ENCODE data around the gene EPHX1. TPM values are rescaled to one million over a fixed set of nuclear protein-coding genes. Genes with fewer than 3 reads are reported as not detected.

Gene EPHX1
- total and polyA plus RNA-seq, 4 donors = 93.8 to 1,448 (median 204) TPM

DNA sequence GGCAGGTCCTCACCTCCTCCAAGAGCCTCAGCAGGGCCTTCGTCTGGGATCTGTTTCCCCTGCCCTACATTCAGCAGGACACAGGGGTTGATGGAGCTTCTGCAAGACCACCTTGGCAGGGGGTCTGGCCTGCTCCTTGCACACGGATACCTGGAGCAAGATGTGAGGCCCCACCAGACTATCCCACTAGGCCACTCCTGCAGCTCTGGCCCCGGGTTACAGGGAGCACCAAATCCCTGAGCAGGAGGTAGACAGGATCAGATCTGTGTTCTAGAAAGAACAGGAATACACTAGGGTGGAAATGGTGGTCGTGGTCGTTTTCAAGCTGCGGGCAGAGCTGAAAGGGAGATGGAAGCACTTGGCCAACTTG is 33.5 kb downstream of the EPHX1 start:
- H3K36me3 ChIP-seq (ENCODE audit: control insufficient read depth in 4 of 4, insufficient read depth in 3 of 4, low read depth in 1 of 4, low read length in 3 of 4) = peaks cover 18 to 73% (median 47%) of the 10 kb centered on the region in 4 donors
- H3K27ac ChIP-seq (ENCODE audit: low read depth in 1 of 2, low read length in 2 of 2) = no peak overlapping the region
- no peaks in the 10 kb centered on the region for H3K27me3 ChIP-seq (ENCODE audit: control insufficient read depth in 4 of 4, insufficient read depth in 4 of 4, low read length in 3 of 4)
- H3K4me3 ChIP-seq (ENCODE audit: low read depth in 1 of 3, low read length in 3 of 3) = no peak overlapping the region
- no peaks in the 10 kb centered on the region for H3K4me1 ChIP-seq (ENCODE audit: control insufficient read depth in 4 of 4, insufficient read depth in 4 of 4, low read length in 3 of 4)
- WGBS = 85% methylated on average over 6 of the region's 6 CpGs
- H3K9me3 ChIP-seq (ENCODE audit: control insufficient read depth in 4 of 4, low read length in 3 of 4) = no peaks in the 10 kb centered on the region
- no peak for DNase-seq (ENCODE audit: low spot score)
- H3K9ac ChIP-seq (ENCODE audit: low read depth in 1 of 2, low read length in 2 of 2) = no peak overlapping the region
- TF ChIP-seq YY1 (IDR thresholded peaks at IDR 0.05) (no peak), HNF4G (IDR thresholded peaks at IDR 0.05) (no peak), RAD21 (IDR thresholded peaks at IDR 0.05) (no peak)

GRCh38 chr1:225844236-225845061 is 34.5 kb downstream of the EPHX1 start:
- WGBS = 71% methylated on average over 18 of the region's 18 CpGs
- Histone ChIP-seq H3K4me3 (ENCODE audit: low read depth in 1 of 3, low read length in 3 of 3) (no peak overlapping the region), H3K27me3 (ENCODE audit: control insufficient read depth in 4 of 4, insufficient read depth in 4 of 4, low read length in 3 of 4) (no peaks in the 10 kb centered on the region), H3K9me3 (ENCODE audit: control insufficient read depth in 4 of 4, low read length in 3 of 4) (no peaks in the 10 kb centered on the region), H3K27ac (ENCODE audit: low read depth in 1 of 2, low read length in 2 of 2) (peak overlapping the region in 1 of 2 donors; percentile 33), H3K9ac (ENCODE audit: low read depth in 1 of 2, low read length in 2 of 2) (no peak overlapping the region), H3K36me3 (ENCODE audit: control insufficient read depth in 4 of 4, insufficient read depth in 3 of 4, low read depth in 1 of 4, low read length in 3 of 4) (peaks cover 10 to 63% (median 41%) of the 10 kb centered on the region in 4 donors), H3K4me1 (ENCODE audit: control insufficient read depth in 4 of 4, insufficient read depth in 4 of 4, low read length in 3 of 4) (no peaks in the 10 kb centered on the region)
- DNase-seq (ENCODE audit: low spot score) = no peak
- TF ChIP-seq, protein P1, sequence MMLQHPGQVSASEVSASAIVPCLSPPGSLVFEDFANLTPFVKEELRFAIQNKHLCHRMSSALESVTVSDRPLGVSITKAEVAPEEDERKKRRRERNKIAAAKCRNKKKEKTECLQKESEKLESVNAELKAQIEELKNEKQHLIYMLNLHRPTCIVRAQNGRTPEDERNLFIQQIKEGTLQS (IDR thresholded peaks at IDR 0.05) = no peak
- TF ChIP-seq RXRA (IDR thresholded peaks at IDR 0.05) = peak in 1 of 2 donors; percentile 2

DNA sequence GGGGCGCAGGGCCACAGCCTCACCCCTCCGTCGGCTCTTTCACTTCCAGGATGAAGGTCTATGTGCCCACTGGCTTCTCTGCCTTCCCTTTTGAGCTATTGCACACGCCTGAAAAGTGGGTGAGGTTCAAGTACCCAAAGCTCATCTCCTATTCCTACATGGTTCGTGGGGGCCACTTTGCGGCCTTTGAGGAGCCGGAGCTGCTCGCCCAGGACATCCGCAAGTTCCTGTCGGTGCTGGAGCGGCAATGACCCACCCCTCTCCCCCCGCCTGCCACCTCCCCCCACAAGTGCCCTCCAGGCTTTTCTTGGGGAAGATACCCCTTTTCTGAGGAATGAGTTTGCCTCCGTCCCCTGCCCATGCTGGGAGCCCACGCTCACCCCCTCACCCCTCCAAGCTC is 35.2 kb downstream of the EPHX1 start:
- 85% methylated on average over 14 of the region's 14 CpGs for WGBS
- TF ChIP-seq, protein P2, sequence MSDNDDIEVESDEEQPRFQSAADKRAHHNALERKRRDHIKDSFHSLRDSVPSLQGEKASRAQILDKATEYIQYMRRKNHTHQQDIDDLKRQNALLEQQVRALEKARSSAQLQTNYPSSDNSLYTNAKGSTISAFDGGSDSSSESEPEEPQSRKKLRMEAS (IDR thresholded peaks at IDR 0.05) = no peak
- TF ChIP-seq NR2F2 (IDR thresholded peaks at IDR 0.05) (no peak), HNF4A (conservative IDR thresholded peaks at IDR 0.05) (no peak), RXRA (IDR thresholded peaks at IDR 0.05) (no peak), FOXA1 (IDR thresholded peaks at IDR 0.05) (no peak), CTCF (IDR thresholded peaks at IDR 0.05; ENCODE audit: low read depth, low read length, missing input control) (no peak), RAD21 (IDR thresholded peaks at IDR 0.05) (no peak), EGR1 (IDR thresholded peaks at IDR 0.05; ENCODE audit: low read depth in 2 of 2) (no peak), JUND (IDR thresholded peaks at IDR 0.05) (no peak), GABPA (IDR thresholded peaks at IDR 0.05 in 1 of 2, conservative IDR thresholded peaks at IDR 0.05 in 1 of 2) (no peak), YY1 (IDR thresholded peaks at IDR 0.05) (no peak), FOXA2 (IDR thresholded peaks at IDR 0.05) (no peak), HNF4G (IDR thresholded peaks at IDR 0.05) (no peak), TAF1 (conservative IDR thresholded peaks at IDR 0.05) (no peak)
- TF ChIP-seq, protein P3, sequence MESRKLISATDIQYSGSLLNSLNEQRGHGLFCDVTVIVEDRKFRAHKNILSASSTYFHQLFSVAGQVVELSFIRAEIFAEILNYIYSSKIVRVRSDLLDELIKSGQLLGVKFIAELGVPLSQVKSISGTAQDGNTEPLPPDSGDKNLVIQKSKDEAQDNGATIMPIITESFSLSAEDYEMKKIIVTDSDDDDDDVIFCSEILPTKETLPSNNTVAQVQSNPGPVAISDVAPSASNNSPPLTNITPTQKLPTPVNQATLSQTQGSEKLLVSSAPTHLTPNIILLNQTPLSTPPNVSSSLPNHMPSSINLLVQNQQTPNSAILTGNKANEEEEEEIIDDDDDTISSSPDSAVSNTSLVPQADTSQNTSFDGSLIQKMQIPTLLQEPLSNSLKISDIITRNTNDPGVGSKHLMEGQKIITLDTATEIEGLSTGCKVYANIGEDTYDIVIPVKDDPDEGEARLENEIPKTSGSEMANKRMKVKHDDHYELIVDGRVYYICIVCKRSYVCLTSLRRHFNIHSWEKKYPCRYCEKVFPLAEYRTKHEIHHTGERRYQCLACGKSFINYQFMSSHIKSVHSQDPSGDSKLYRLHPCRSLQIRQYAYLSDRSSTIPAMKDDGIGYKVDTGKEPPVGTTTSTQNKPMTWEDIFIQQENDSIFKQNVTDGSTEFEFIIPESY (IDR thresholded peaks at IDR 0.05) = no peak
- TF ChIP-seq, protein P4, sequence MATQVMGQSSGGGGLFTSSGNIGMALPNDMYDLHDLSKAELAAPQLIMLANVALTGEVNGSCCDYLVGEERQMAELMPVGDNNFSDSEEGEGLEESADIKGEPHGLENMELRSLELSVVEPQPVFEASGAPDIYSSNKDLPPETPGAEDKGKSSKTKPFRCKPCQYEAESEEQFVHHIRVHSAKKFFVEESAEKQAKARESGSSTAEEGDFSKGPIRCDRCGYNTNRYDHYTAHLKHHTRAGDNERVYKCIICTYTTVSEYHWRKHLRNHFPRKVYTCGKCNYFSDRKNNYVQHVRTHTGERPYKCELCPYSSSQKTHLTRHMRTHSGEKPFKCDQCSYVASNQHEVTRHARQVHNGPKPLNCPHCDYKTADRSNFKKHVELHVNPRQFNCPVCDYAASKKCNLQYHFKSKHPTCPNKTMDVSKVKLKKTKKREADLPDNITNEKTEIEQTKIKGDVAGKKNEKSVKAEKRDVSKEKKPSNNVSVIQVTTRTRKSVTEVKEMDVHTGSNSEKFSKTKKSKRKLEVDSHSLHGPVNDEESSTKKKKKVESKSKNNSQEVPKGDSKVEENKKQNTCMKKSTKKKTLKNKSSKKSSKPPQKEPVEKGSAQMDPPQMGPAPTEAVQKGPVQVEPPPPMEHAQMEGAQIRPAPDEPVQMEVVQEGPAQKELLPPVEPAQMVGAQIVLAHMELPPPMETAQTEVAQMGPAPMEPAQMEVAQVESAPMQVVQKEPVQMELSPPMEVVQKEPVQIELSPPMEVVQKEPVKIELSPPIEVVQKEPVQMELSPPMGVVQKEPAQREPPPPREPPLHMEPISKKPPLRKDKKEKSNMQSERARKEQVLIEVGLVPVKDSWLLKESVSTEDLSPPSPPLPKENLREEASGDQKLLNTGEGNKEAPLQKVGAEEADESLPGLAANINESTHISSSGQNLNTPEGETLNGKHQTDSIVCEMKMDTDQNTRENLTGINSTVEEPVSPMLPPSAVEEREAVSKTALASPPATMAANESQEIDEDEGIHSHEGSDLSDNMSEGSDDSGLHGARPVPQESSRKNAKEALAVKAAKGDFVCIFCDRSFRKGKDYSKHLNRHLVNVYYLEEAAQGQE (IDR thresholded peaks at IDR 0.05) = no peak
- TF ChIP-seq, protein P1 (IDR thresholded peaks at IDR 0.05) = no peak
- Histone ChIP-seq H3K27me3 (ENCODE audit: control insufficient read depth in 4 of 4, insufficient read depth in 4 of 4, low read length in 3 of 4) (no peaks in the 10 kb centered on the region), H3K36me3 (ENCODE audit: control insufficient read depth in 4 of 4, insufficient read depth in 3 of 4, low read depth in 1 of 4, low read length in 3 of 4) (peaks cover 7 to 59% (median 36%) of the 10 kb centered on the region in 4 donors), H3K27ac (ENCODE audit: low read depth in 1 of 2, low read length in 2 of 2) (no peak overlapping the region), H3K4me1 (ENCODE audit: control insufficient read depth in 4 of 4, insufficient read depth in 4 of 4, low read length in 3 of 4) (no peaks in the 10 kb centered on the region), H3K9me3 (ENCODE audit: control insufficient read depth in 4 of 4, low read length in 3 of 4) (no peaks in the 10 kb centered on the region), H3K9ac (ENCODE audit: low read depth in 1 of 2, low read length in 2 of 2) (no peak overlapping the region), H3K4me3 (ENCODE audit: low read depth in 1 of 3, low read length in 3 of 3) (no peak overlapping the region)
- no peak for DNase-seq (ENCODE audit: low spot score)

Data from liver (tissue), 9 donors.